Epithelial cell of prostate (primary cell): ENCODE results near the gene HLA-E.
"Not testable (repeated sequence)": the region's sequence is repeated elsewhere in the genome, so short reads cannot be mapped to it uniquely, and the experiment has no call there.

ENCODE experiments used
- DNase-seq: peaks from one replicate; pipeline ENCODE4 v3.0.0-alpha.2; 2011; ENCODE audit warnings: low read depth, low spot score
- H3K27ac ChIP-seq: fragments of 450-650 bp; 2 replicates; pipeline ENCODE4 v1.5.1; 2017; ENCODE audit warnings: mild to moderate bottlenecking

HLA-E gene

GRCh38 chr6:30500421-30501355, 11.4 kb downstream of the HLA-E start:
- peak overlapping the region; percentile 39 for H3K27ac ChIP-seq
- DNase-seq, result no peak

- DNase-seq, result no peak
Measured at GRCh38 chr6:30507849-30508827, 18.8 kb downstream of the HLA-E start.

GRCh38 chr6:30508890-30509736, 19.8 kb downstream of the HLA-E start:
- H3K27ac ChIP-seq, result peak overlapping the region; percentile 49
- DNase-seq, result no peak

More at GRCh38 chr6:30507849-30508827, 18.8 kb downstream of the HLA-E start:
- H3K27ac ChIP-seq, result no peak overlapping the region

- no peak for DNase-seq
- H3K27ac ChIP-seq, result no peak overlapping the region
Measured at GRCh38 chr6:30510419-30511168, 21.3 kb downstream of the HLA-E start.

GRCh38 chr6:30511169-30511546, 21.8 kb downstream of the HLA-E start:
- H3K27ac ChIP-seq, result no peak overlapping the region
- DNase-seq, result no peak

GRCh38 chr6:30513451-30513850, 24.1 kb downstream of the HLA-E start:
- no peak for DNase-seq
- H3K27ac ChIP-seq, result no peak overlapping the region

- DNase-seq, result no peak
- H3K27ac ChIP-seq, result no peak overlapping the region
Measured at GRCh38 chr6:30515106-30515505, 25.8 kb downstream of the HLA-E start.

- peak overlapping the region; percentile 98 for H3K27ac ChIP-seq
- peak; percentile 95 for DNase-seq
Measured at GRCh38 chr6:30515944-30516753, 26.8 kb downstream of the HLA-E start.

- not testable (repeated sequence) for DNase-seq
- H3K27ac ChIP-seq, result peak overlapping the region; percentile 98
Measured at GRCh38 chr6:30516754-30517076, 27.4 kb downstream of the HLA-E start.

GRCh38 chr6:30517767-30518504, 28.6 kb downstream of the HLA-E start:
- DNase-seq, H3K27ac ChIP-seq: not testable (repeated sequence)

GRCh38 chr6:30518505-30519145, 29.3 kb downstream of the HLA-E start:
- DNase-seq, H3K27ac ChIP-seq: not testable (repeated sequence)

- no peak for DNase-seq
- peak overlapping the region; percentile 91 for H3K27ac ChIP-seq
Measured at GRCh38 chr6:30520522-30520921, 31.2 kb downstream of the HLA-E start.

GRCh38 chr6:30521082-30521481, 31.8 kb downstream of the HLA-E start:
- H3K27ac ChIP-seq, result peak overlapping the region; percentile 91
- peak; percentile 86 for DNase-seq

GRCh38 chr6:30521952-30522351, 32.6 kb downstream of the HLA-E start:
- peak overlapping the region; percentile 91 for H3K27ac ChIP-seq
- not testable (repeated sequence) for DNase-seq

- H3K27ac ChIP-seq, DNase-seq: not testable (repeated sequence)
Measured at GRCh38 chr6:30526444-30526843, 37.1 kb downstream of the HLA-E start.

- not testable (repeated sequence) for DNase-seq, H3K27ac ChIP-seq
Measured at GRCh38 chr6:30529349-30529875, 40.1 kb downstream of the HLA-E start.

- H3K27ac ChIP-seq, result no peak overlapping the region
- no peak for DNase-seq
Measured at GRCh38 chr6:30530014-30530413, 40.7 kb downstream of the HLA-E start.
